ENCODE data around the gene APOBEC3A. TPM values are rescaled to one million over a fixed set of nuclear protein-coding genes. Genes with fewer than 3 reads are reported as not detected.

The APOBEC3A gene
- total RNA-seq, 1 experiment from 2014 or later = not detected

- no peak for DNase-seq
- TF ChIP-seq CTCF (IDR thresholded peaks at IDR 0.05; ENCODE audit: insufficient read depth in 1 of 2, low read depth in 1 of 2, low read length in 1 of 2, severe bottlenecking in 1 of 2, unreplicated experiment in 1 of 2) = no peak
- Histone ChIP-seq H3K36me3 (ENCODE audit: control insufficient read depth, insufficient read depth, low read length) (no peaks in the 10 kb centered on the region), H3K27me3 (replicated peaks; ENCODE audit: control insufficient read depth, insufficient read depth, low read length) (no peaks in the 10 kb centered on the region), H3K4me3 (ENCODE audit: low read depth, low read length) (no peak overlapping the region), H3K4me1 (no peaks in the 10 kb centered on the region; the same call in 1 of the 2 replicates), H3K9me3 (no peaks in the 10 kb centered on the region)
- H3K27me3 Mint-ChIP-seq (ENCODE audit: insufficient read depth, unreplicated experiment) = no peaks in the 10 kb centered on the region
- no peaks in the 10 kb centered on the region for H3K9me3 Mint-ChIP-seq (ENCODE audit: unreplicated experiment)
- H3K4me1 Mint-ChIP-seq (ENCODE audit: low read depth, unreplicated experiment) = peaks cover 4% of the 10 kb centered on the region
- no peak overlapping the region for H3K27ac Mint-ChIP-seq (ENCODE audit: unreplicated experiment)
- ChIA-PET CTCF (no interaction called here), POLR2A (no interaction called here)
- intact Hi-C loops (cut with micrococcal nuclease; ENCODE audit: unreplicated experiment) = no loop called here
- H3K4me3 Mint-ChIP-seq (ENCODE audit: unreplicated experiment) = no peak overlapping the region
- no peaks in the 10 kb centered on the region for H3K36me3 Mint-ChIP-seq (ENCODE audit: insufficient read depth, unreplicated experiment)
- BruUV-seq (replicated peaks) = no TSS peak
Observed at GRCh38 chr22:38940811-38941384, 16.5 kb upstream of the APOBEC3A start.

GRCh38 chr22:38941488-38941987, 15.9 kb upstream of the APOBEC3A start:
- Histone ChIP-seq H3K4me1 (peaks cover 4% of the 10 kb centered on the region; the same call in 1 of the 2 replicates), H3K9me3 (no peaks in the 10 kb centered on the region), H3K36me3 (ENCODE audit: control insufficient read depth, insufficient read depth, low read length) (no peaks in the 10 kb centered on the region), H3K27me3 (replicated peaks; ENCODE audit: control insufficient read depth, insufficient read depth, low read length) (no peaks in the 10 kb centered on the region), H3K4me3 (ENCODE audit: low read depth, low read length) (no peak overlapping the region)
- TF ChIP-seq CTCF (IDR thresholded peaks at IDR 0.05; ENCODE audit: insufficient read depth in 1 of 2, low read depth in 1 of 2, low read length in 1 of 2, severe bottlenecking in 1 of 2, unreplicated experiment in 1 of 2) = no peak
- intact Hi-C loops (cut with micrococcal nuclease; ENCODE audit: unreplicated experiment) = no loop called here
- CTCF ChIA-PET = no interaction called here
- H3K4me1 Mint-ChIP-seq (ENCODE audit: low read depth, unreplicated experiment) = peaks cover 8% of the 10 kb centered on the region
- H3K27me3 Mint-ChIP-seq (ENCODE audit: insufficient read depth, unreplicated experiment) = no peaks in the 10 kb centered on the region
- H3K36me3 Mint-ChIP-seq (ENCODE audit: insufficient read depth, unreplicated experiment) = no peaks in the 10 kb centered on the region
- no peak for DNase-seq
- BruUV-seq (replicated peaks) = no TSS peak
- POLR2A ChIA-PET = no interaction called here
- H3K9me3 Mint-ChIP-seq (ENCODE audit: unreplicated experiment) = no peaks in the 10 kb centered on the region
- no peak overlapping the region for H3K27ac Mint-ChIP-seq (ENCODE audit: unreplicated experiment)
- H3K4me3 Mint-ChIP-seq (ENCODE audit: unreplicated experiment) = no peak overlapping the region

GRCh38 chr22:38942702-38943101, 14.7 kb upstream of the APOBEC3A start:
- H3K9me3 Mint-ChIP-seq (ENCODE audit: unreplicated experiment) = no peaks in the 10 kb centered on the region
- Histone ChIP-seq H3K36me3 (ENCODE audit: control insufficient read depth, insufficient read depth, low read length) (no peaks in the 10 kb centered on the region), H3K9me3 (no peaks in the 10 kb centered on the region), H3K4me3 (ENCODE audit: low read depth, low read length) (no peak overlapping the region), H3K27me3 (replicated peaks; ENCODE audit: control insufficient read depth, insufficient read depth, low read length) (no peaks in the 10 kb centered on the region), H3K4me1 (peaks cover 4% of the 10 kb centered on the region; the same call in 1 of the 2 replicates)
- no peak overlapping the region for H3K4me3 Mint-ChIP-seq (ENCODE audit: unreplicated experiment)
- no TSS peak for BruUV-seq (replicated peaks)
- no peak overlapping the region for H3K27ac Mint-ChIP-seq (ENCODE audit: unreplicated experiment)
- peak in 1 of 2 experiments; percentile 5 for DNase-seq
- H3K27me3 Mint-ChIP-seq (ENCODE audit: insufficient read depth, unreplicated experiment) = no peaks in the 10 kb centered on the region
- H3K36me3 Mint-ChIP-seq (ENCODE audit: insufficient read depth, unreplicated experiment) = no peaks in the 10 kb centered on the region
- CTCF ChIA-PET = no interaction called here
- TF ChIP-seq CTCF (IDR thresholded peaks at IDR 0.05; ENCODE audit: insufficient read depth in 1 of 2, low read depth in 1 of 2, low read length in 1 of 2, severe bottlenecking in 1 of 2, unreplicated experiment in 1 of 2) = no peak
- peaks cover 8% of the 10 kb centered on the region for H3K4me1 Mint-ChIP-seq (ENCODE audit: low read depth, unreplicated experiment)
- POLR2A ChIA-PET = no interaction called here
- intact Hi-C loops (cut with micrococcal nuclease; ENCODE audit: unreplicated experiment) = no loop called here

Data from Caco-2 (cell line).